K562 (cell line): ENCODE results near the gene TMEM185B. TPM values are rescaled to one million over a fixed set of nuclear protein-coding genes. Genes with fewer than 3 reads are reported as not detected.

Experiments
- ATAC-seq: fragments of 200-7000 bp; cut with Tn5 transposase; 3 replicates; pipeline ENCODE4 v1.9.1; 2020; ENCODE audit warnings: moderate library complexity
- BruUV-seq: library from RNA; stranded (reverse); fragments of 400-500 nt; replicated peaks from 2 replicates; lab custom pipeline; 2021; lab: Mats Ljungman, UMichigan
- CTCF ChIA-PET: fragments of 300-600 bp; formaldehyde crosslinking; extraction: SDS; loops from one replicate; lab custom pipeline; 2021; ENCODE audit warnings: low intra/inter-chr PET ratio; lab: Yijun Ruan, JAX
- POLR2A ChIA-PET: fragments of 300-600, 350-650 bp; sonication (Branson Sonifier 250); formaldehyde crosslinking; extraction: SDS; loops from one replicate; lab custom pipeline; 2021; ENCODE audit warnings: antibody characterized with exemption, inconsistent platforms; lab: Yijun Ruan, JAX
- DNase-seq, 4 experiments: peaks; one replicate each; pipeline versions ENCODE4 v3.0.0 to v3.0.0-alpha.2; 2011 to 2018; ENCODE audit warnings: low spot score in 3 of 4, mixed read lengths in 3 of 4; ENCODE audit errors: extremely low read depth in 1 of 4
- FAIRE-seq: peaks from 2 replicates; lab custom pipeline; 2011; peaks lifted over from hg19 to GRCh38; lab: Jason Lieb, UNC
- H2AFZ ChIP-seq: 2 replicates; pipeline ENCODE4 v1.6.0; 2011; ENCODE audit warnings: low read depth, low read length, control low read depth, inconsistent platforms
- H3K27ac ChIP-seq: fragments of 200-600 bp; 3 replicates; pipeline ENCODE4 v1.8.0; 2011; ENCODE audit warnings: low read depth, mild to moderate bottlenecking, control low read depth, inconsistent platforms, low read length, moderate library complexity, mixed read lengths; ENCODE audit errors: extremely low read depth
- H3K27me3 ChIP-seq, 2 experiments: fragments of 300-600 bp in 1 of 2; 2 replicates in 1 of 2; 3 replicates in 1 of 2; pipeline versions ENCODE4 v1.6.0 to v1.8.0; 2011; ENCODE audit warnings: inconsistent platforms in 2 of 2, low read length in 2 of 2, mild to moderate bottlenecking in 1 of 2, mixed read lengths in 1 of 2, moderate library complexity in 1 of 2; ENCODE audit not compliant: control insufficient read depth in 2 of 2, insufficient read depth in 2 of 2
- H3K36me3 ChIP-seq: fragments of 300-600 bp; 3 replicates; pipeline ENCODE4 v1.8.0; 2011; ENCODE audit warnings: mild to moderate bottlenecking, low read length, inconsistent platforms; ENCODE audit not compliant: control insufficient read depth, insufficient read depth
- H3K4me1 ChIP-seq, 2 experiments: fragments of 200-600 bp in 1 of 2; replicated peaks in 1 of 2; 2 replicates in 1 of 2; 3 replicates in 1 of 2; pipeline versions ENCODE4 v1.5.1 to v1.8.0; 2011; ENCODE audit warnings: inconsistent platforms in 2 of 2, low read length in 2 of 2, mild to moderate bottlenecking in 1 of 2, mixed read lengths in 1 of 2, moderate library complexity in 1 of 2; ENCODE audit not compliant: control insufficient read depth in 2 of 2, insufficient read depth in 2 of 2
- H3K4me2 ChIP-seq: 2 replicates; pipeline ENCODE4 v1.6.1; 2011; ENCODE audit warnings: low read length, control low read depth, inconsistent platforms, mixed read lengths; ENCODE audit not compliant: insufficient read depth
- H3K4me3 ChIP-seq: fragments of 200-600 bp; sonication (generic), shearing (Covaris generic); 2 replicates; pipeline ENCODE4 v1.5.1; 2016; ENCODE audit warnings: control low read depth, inconsistent platforms
- H3K79me2 ChIP-seq: fragments of 200-600 bp; 3 replicates; pipeline ENCODE4 v1.8.0; 2011; ENCODE audit warnings: low read length, inconsistent platforms; ENCODE audit not compliant: control insufficient read depth, insufficient read depth
- H3K9ac ChIP-seq, 2 experiments: 2 replicates each; pipeline versions ENCODE4 v1.6.0 to v1.6.1; 2011; ENCODE audit warnings: low read depth in 2 of 2, low read length in 2 of 2, control low read depth in 1 of 2, inconsistent platforms in 1 of 2, mild to moderate bottlenecking in 1 of 2, mixed read lengths in 1 of 2; ENCODE audit not compliant: insufficient read depth in 1 of 2
- H3K9me1 ChIP-seq: one replicate; pipeline ENCODE4 v1.6.0; 2011; ENCODE audit warnings: inconsistent platforms, mild to moderate bottlenecking, low read length, moderate library complexity; ENCODE audit not compliant: control insufficient read depth, insufficient read depth
- H3K9me3 ChIP-seq: replicated peaks from 2 replicates; pipeline ENCODE4 v1.5.1; 2011; ENCODE audit warnings: low read depth, low read length, inconsistent platforms; ENCODE audit not compliant: control insufficient read depth, insufficient read depth
- H4K20me1 ChIP-seq: replicated peaks from 2 replicates; pipeline ENCODE4 v1.6.1; 2011; ENCODE audit warnings: low read length, inconsistent platforms, mixed read lengths; ENCODE audit not compliant: control insufficient read depth, insufficient read depth
- C11orf30 ChIP-seq: fragments of 450-650 bp; IDR thresholded peaks from 2 replicates; pipeline ENCODE4 v1.6.1; 2016; ENCODE audit warnings: low read depth, mild to moderate bottlenecking
- HSF4 ChIP-seq: fragments of 250-450 bp; sonication (Bioruptor Pico); IDR thresholded peaks from 2 replicates; pipeline ENCODE4 v2.1.2; 2022; ENCODE audit warnings: mild to moderate bottlenecking, moderate library complexity, borderline replicate concordance
- MAFG ChIP-seq: fragments of 450-650 bp; conservative IDR thresholded peaks from 2 replicates; pipeline ENCODE4 v1.6.1; 2016; ENCODE audit warnings: missing genetic modification characterization, missing compliant biosample characterization
- POLR2AphosphoS5 ChIP-seq: IDR thresholded peaks from 2 replicates; pipeline ENCODE4 v1.6.1; 2011; ENCODE audit warnings: mild to moderate bottlenecking, low read depth, low read length, moderate library complexity; ENCODE audit not compliant: control insufficient read depth, insufficient read depth
- POLR2G ChIP-seq: fragments of 200-400 bp; formaldehyde crosslinking; IDR thresholded peaks from 2 replicates; pipeline ENCODE4 v1.6.1; 2017; ENCODE audit warnings: low read depth, mild to moderate bottlenecking, antibody characterized with exemption, low read length, moderate library complexity
- RBFOX2 ChIP-seq: fragments of 200-400 bp; formaldehyde crosslinking; IDR thresholded peaks from 2 replicates; pipeline ENCODE4 v1.6.1; 2017; ENCODE audit warnings: low read depth, mild to moderate bottlenecking, low read length, moderate library complexity
- TAF7 ChIP-seq: fragments of 450-650 bp; IDR thresholded peaks from 2 replicates; pipeline ENCODE4 v1.6.1; 2016; ENCODE audit warnings: missing genetic modification characterization, missing compliant biosample characterization
- ZBTB5 ChIP-seq: fragments of 450-650 bp; IDR thresholded peaks from 2 replicates; pipeline ENCODE4 v1.6.1; 2017; ENCODE audit warnings: antibody characterized with exemption
- whole genome bisulfite sequencing: fragments of 100-300 bp; shearing (Covaris generic); methylation state at CpG from one replicate; pipeline ENCODE4 v1.1.6; 2016; ENCODE audit warnings: low coverage, mixed read lengths; ENCODE audit not compliant: insufficient coverage; ENCODE audit errors: missing lambda C conversion rate; 5-methylcytosine and 5-hydroxymethylcytosine counted together
- in situ Hi-C: fragments of 300-500 bp; cut with MboI; formaldehyde crosslinking; loops from 4 replicates; pipeline ENCODE4 v1.15.0; 2018; ENCODE audit warnings: inconsistent platforms, mixed read lengths
- intact Hi-C: fragments of 100-400 bp; cut with micrococcal nuclease; formaldehyde crosslinking; loops from 2 replicates; pipeline ENCODE4 v1.14.2; 2022
- polyA plus RNA-seq, 8 experiments: library from polyadenylated mRNA; depleted of rRNA in 4 of 8; stranded (reverse) in 5 of 8; unstranded in 3 of 8; fragments of >200 nt; fragmentation: Nextera tagmentation in 2 of 8; fragmentation: Illumina TruSeq in 1 of 8; extraction: Ambion mirVana in 2 of 8; extraction: Trizol in 1 of 8; gene quantifications; 2 replicates each; pipeline versions ENCODE4 v1.2.1 to v1.2.3, GENCODE V29; 2011 to 2014; ENCODE audit warnings: inconsistent platforms in 1 of 8, missing spikeins in 1 of 8
- total RNA-seq, 7 experiments: library from RNA; depleted of rRNA in 6 of 7; stranded (reverse); fragments of >200 nt in 6 of 7; fragmentation: Illumina TruSeq in 2 of 7; extraction: Trizol in 2 of 7; gene quantifications; 2 replicates each; pipeline versions ENCODE4 v1.2.1 to v1.2.3, GENCODE V29; 2011 to 2021; ENCODE audit warnings: low replicate concordance in 1 of 7
- TF ChIP-seq, protein P1 (sequence below): sonication (generic); formaldehyde crosslinking; IDR thresholded peaks from 2 replicates; pipeline ENCODE4 v1.8.1; 2023; ENCODE audit warnings: mild to moderate bottlenecking, missing genetic modification reagents
- TF ChIP-seq, protein P2 (sequence below): fragments of 450-650 bp; IDR thresholded peaks from 2 replicates; pipeline ENCODE4 v1.6.1; 2017; ENCODE audit warnings: mild to moderate bottlenecking, moderate library complexity

The TMEM185B gene
- total and polyA plus RNA-seq, 9 of the 15 experiments (the other 6 are each of a cell fraction or from before 2014, with no cell fraction given): 2.9 to 28.2 (median 11.5) TPM

DNA sequence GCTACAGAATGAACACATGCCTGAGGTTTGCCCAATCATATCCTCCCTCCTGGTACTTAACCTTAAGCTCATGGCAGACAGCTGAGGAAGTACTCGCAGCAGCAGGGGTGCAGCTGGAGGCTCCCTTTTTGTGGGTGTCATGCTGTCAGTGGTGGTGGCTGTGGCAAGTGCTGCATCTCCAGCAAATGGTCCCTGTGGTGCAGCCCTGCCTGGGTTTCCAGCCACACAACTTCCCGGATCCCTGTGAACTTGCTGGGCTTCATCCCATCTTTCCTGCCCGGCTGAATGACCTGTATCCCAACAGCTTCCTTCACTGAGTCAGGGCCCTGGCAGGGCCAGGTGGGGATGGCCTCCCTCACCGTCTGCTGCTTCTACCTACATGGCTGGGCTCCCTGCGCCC is 5.0 kb downstream of the TMEM185B start:
- POLR2A ChIA-PET: interaction anchor here (1.0 to 1.8 kb wide), 2 partner anchors 10 kb away, joined by 3 to 4 read pairs; no protein-coding TSS in a partner anchor

GRCh38 chr2:120210270-120210693 is 12.9 kb downstream of the TMEM185B start:
- 0 out of 2 replicates have a peak, but pooled peaks cover 5% of the 10 kb centered on the region for H4K20me1 ChIP-seq
- FAIRE-seq (no peak), ATAC-seq (no peak), DNase-seq (no peak)
- peaks cover 0 to 6% of the 10 kb centered on the region in 2 experiments; a peak in 2 of 5 replicates for H3K27me3 ChIP-seq
- no peak overlapping the region for H3K9ac ChIP-seq
- no peak overlapping the region for H2AFZ ChIP-seq
- CTCF ChIA-PET: no interaction called here
- peaks cover 0 to 3% of the 10 kb centered on the region in 2 experiments; a peak in 1 of 5 replicates for H3K4me1 ChIP-seq
- WGBS: 10% methylated on average over 10 of the region's 10 CpGs
- H3K79me2 ChIP-seq: no peaks in the 10 kb centered on the region
- no peak overlapping the region for H3K4me3 ChIP-seq
- H3K9me1 ChIP-seq: no peaks in the 10 kb centered on the region
- H3K36me3 ChIP-seq: no peaks in the 10 kb centered on the region
- H3K27ac ChIP-seq: no peak overlapping the region
- no TSS peak for BruUV-seq
- no peak overlapping the region for H3K4me2 ChIP-seq
- in situ Hi-C loops: loop anchor here (5.0 kb wide), 1 partner anchor 82 kb away; no protein-coding TSS in a partner anchor
- POLR2A ChIA-PET: interaction anchor here (0.6 to 1.9 kb wide), 3 partner anchors 9 to 90 kb away, joined by 3 to 6 read pairs (median 4); no protein-coding TSS in a partner anchor
- no peaks in the 10 kb centered on the region for H3K9me3 ChIP-seq
- intact Hi-C loops: no loop called here
- TF ChIP-seq RBFOX2 (no peak), HSF4 (CRISPR knock-in tag) (no peak), MAFG (tag) (no peak), POLR2AphosphoS5 (no peak), C11orf30 (no peak), ZBTB5 (no peak)
- TF ChIP-seq, protein P1, sequence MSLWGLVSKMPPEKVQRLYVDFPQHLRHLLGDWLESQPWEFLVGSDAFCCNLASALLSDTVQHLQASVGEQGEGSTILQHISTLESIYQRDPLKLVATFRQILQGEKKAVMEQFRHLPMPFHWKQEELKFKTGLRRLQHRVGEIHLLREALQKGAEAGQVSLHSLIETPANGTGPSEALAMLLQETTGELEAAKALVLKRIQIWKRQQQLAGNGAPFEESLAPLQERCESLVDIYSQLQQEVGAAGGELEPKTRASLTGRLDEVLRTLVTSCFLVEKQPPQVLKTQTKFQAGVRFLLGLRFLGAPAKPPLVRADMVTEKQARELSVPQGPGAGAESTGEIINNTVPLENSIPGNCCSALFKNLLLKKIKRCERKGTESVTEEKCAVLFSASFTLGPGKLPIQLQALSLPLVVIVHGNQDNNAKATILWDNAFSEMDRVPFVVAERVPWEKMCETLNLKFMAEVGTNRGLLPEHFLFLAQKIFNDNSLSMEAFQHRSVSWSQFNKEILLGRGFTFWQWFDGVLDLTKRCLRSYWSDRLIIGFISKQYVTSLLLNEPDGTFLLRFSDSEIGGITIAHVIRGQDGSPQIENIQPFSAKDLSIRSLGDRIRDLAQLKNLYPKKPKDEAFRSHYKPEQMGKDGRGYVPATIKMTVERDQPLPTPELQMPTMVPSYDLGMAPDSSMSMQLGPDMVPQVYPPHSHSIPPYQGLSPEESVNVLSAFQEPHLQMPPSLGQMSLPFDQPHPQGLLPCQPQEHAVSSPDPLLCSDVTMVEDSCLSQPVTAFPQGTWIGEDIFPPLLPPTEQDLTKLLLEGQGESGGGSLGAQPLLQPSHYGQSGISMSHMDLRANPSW (CRISPR knock-in tag): no peak
- TF ChIP-seq, protein P2, sequence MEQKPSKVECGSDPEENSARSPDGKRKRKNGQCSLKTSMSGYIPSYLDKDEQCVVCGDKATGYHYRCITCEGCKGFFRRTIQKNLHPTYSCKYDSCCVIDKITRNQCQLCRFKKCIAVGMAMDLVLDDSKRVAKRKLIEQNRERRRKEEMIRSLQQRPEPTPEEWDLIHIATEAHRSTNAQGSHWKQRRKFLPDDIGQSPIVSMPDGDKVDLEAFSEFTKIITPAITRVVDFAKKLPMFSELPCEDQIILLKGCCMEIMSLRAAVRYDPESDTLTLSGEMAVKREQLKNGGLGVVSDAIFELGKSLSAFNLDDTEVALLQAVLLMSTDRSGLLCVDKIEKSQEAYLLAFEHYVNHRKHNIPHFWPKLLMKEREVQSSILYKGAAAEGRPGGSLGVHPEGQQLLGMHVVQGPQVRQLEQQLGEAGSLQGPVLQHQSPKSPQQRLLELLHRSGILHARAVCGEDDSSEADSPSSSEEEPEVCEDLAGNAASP: no peak

More for the DNA sequence above, 5.0 kb downstream of the TMEM185B start:
- intact Hi-C loops: no loop called here
- H3K27me3 ChIP-seq: no peaks in the 10 kb centered on the region; a peak in 1 of 5 replicates
- CTCF ChIA-PET: no interaction called here
- DNase-seq (no peak), ATAC-seq (no peak)
- no peak overlapping the region for H3K4me2 ChIP-seq
- H3K27ac ChIP-seq: no peak overlapping the region
- 0 out of 2 replicates have a peak, but pooled peaks cover 3% of the 10 kb centered on the region for H4K20me1 ChIP-seq
- no peak overlapping the region for H2AFZ ChIP-seq
- H3K9me1 ChIP-seq: no peaks in the 10 kb centered on the region
- H3K9me3 ChIP-seq: 0 out of 2 replicates have a peak, but pooled peaks cover 2% of the 10 kb centered on the region
- H3K4me3 ChIP-seq: no peak overlapping the region
- in situ Hi-C loops: no loop called here
- no peak for TF ChIP-seq TAF7
- TF ChIP-seq POLR2G: 0 out of 2 replicates have a peak, but pooled peaks have one; percentile 22
- TF ChIP-seq, all 486 proteins: peak for 1
- Histone ChIP-seq H3K9ac (no peak overlapping the region), H3K79me2 (peaks cover 28% of the 10 kb centered on the region), H3K4me1 (peaks cover 12 to 15% of the 10 kb centered on the region in 2 experiments; a peak in 4 of 5 replicates), H3K36me3 (peaks cover 33% of the 10 kb centered on the region)
- 88% methylated on average over 5 of the region's 5 CpGs for WGBS
- no TSS peak for BruUV-seq
- no peak for FAIRE-seq
